Measurements from ENCODE around the gene POLR2L. TPM values are rescaled to one million over a fixed set of nuclear protein-coding genes. Genes with fewer than 3 reads are reported as not detected.

Gene POLR2L
- total and polyA plus RNA-seq, 2 of the 13 experiments (the other 11 are each of a cell fraction or from before 2014, with no cell fraction given) = 104 to 114 TPM

GRCh38 chr11:836700-837099 is 5.6 kb downstream of the POLR2L start:
- Histone ChIP-seq H2AFZ (ENCODE audit: low read length) (no peak overlapping the region), H3K4me1 (ENCODE audit: insufficient read depth, low read length) (peaks cover 73% of the 10 kb centered on the region), H3K27me3 (ENCODE audit: control insufficient read depth in 1 of 2, insufficient read depth in 2 of 2, low read length in 2 of 2) (no peaks in the 10 kb centered on the region), H3K4me3 (replicated peaks in 1 of 3; ENCODE audit: insufficient read depth in 1 of 3, low read depth in 2 of 3, low read length in 3 of 3) (no peak overlapping the region), H3K4me2 (ENCODE audit: low read depth, low read length) (no peak overlapping the region), H3K9ac (ENCODE audit: insufficient read depth, low read depth, low read length) (no peak overlapping the region), H3K79me2 (ENCODE audit: insufficient read depth, low read length) (peaks cover 30% of the 10 kb centered on the region), H4K20me1 (ENCODE audit: insufficient read depth, low read length) (peaks cover 20% of the 10 kb centered on the region; the same call in 1 of the 2 replicates), H3K36me3 (replicated peaks in 1 of 2; ENCODE audit: control insufficient read depth in 1 of 2, insufficient read depth in 2 of 2, low read length in 2 of 2) (peaks cover 9 to 36% of the 10 kb centered on the region in 2 experiments), H3K9me3 (ENCODE audit: low read length) (no peaks in the 10 kb centered on the region), H3K27ac (ENCODE audit: extremely low read length, insufficient read depth, low read length) (no peak overlapping the region)
- TF ChIP-seq AGO2 (optimal IDR thresholded peaks at IDR 0.05; ENCODE audit: low read depth, low read length) = peak; percentile 55
- peak; percentile 23 for TF ChIP-seq AGO1 (IDR thresholded peaks at IDR 0.05; ENCODE audit: low read depth, low read length, poor library complexity, severe bottlenecking)
- 0 out of 2 replicates have a peak, but pooled peaks have one; percentile 15 for TF ChIP-seq POLR2AphosphoS5 (IDR thresholded peaks at IDR 0.05; ENCODE audit: low read depth, low read length)
- TF ChIP-seq POLR2G (IDR thresholded peaks at IDR 0.05; ENCODE audit: low read depth, low read length) = peak; percentile 54; the same call in 1 of the 2 replicates
- TF ChIP-seq RBFOX2 (IDR thresholded peaks at IDR 0.05; ENCODE audit: low read depth, low read length) = peak; percentile 32
- no peak for TF ChIP-seq PHB2 (IDR thresholded peaks at IDR 0.05; ENCODE audit: partially characterized antibody)
- no peak for TF ChIP-seq ZNF607 (CRISPR knock-in tag; IDR thresholded peaks at IDR 0.05; ENCODE audit: borderline replicate concordance)
- TF ChIP-seq ZNF780A (CRISPR knock-in tag; IDR thresholded peaks at IDR 0.05) = 0 out of 2 replicates have a peak, but pooled peaks have one; percentile 33
- DNase-seq (ENCODE audit: low spot score) = no peak
- FAIRE-seq = no peak
- CTCF ChIA-PET (ENCODE audit: low intra/inter-chr PET ratio, low total read pairs) = no interaction called here
- intact Hi-C loops (cut with micrococcal nuclease; ENCODE audit: unreplicated experiment) = no loop called here
- 80% methylated on average over 1 of the region's 9 CpGs for WGBS (ENCODE audit: low lambda C conversion rate)
- no peak for ATAC-seq
- POLR2A ChIA-PET = interaction anchor here (11.1 to 16.1 kb wide), 2 partner anchors 7 to 18 kb away, joined by 141 to 264 read pairs; partner anchors contain the start of genes CD151, CRACR2B and PNPLA2
- BruUV-seq (replicated peaks) = no TSS peak
- in situ Hi-C loops (cut with HindIII; ENCODE audit: extremely low pct_ligation_motif_present, low pct_unique_long_range_greater_than_20kb) = no loop called here

- Histone ChIP-seq H3K9ac (ENCODE audit: insufficient read depth, low read depth, low read length) (no peak overlapping the region), H3K79me2 (ENCODE audit: insufficient read depth, low read length) (peaks cover 26% of the 10 kb centered on the region)
- POLR2A ChIA-PET = interaction anchor here (11.1 to 16.1 kb wide), 2 partner anchors 7 to 17 kb away, joined by 141 to 264 read pairs; partner anchors contain the start of genes CD151, CRACR2B and PNPLA2
Measured at GRCh38 chr11:836274-836673, 6.1 kb downstream of the POLR2L start.

More at GRCh38 chr11:836274-836673, 6.1 kb downstream of the POLR2L start:
- in situ Hi-C loops (cut with HindIII; ENCODE audit: extremely low pct_ligation_motif_present, low pct_unique_long_range_greater_than_20kb) = no loop called here
- WGBS (ENCODE audit: low lambda C conversion rate) = 100% methylated on average over 6 of the region's 14 CpGs
- DNase-seq (ENCODE audit: low spot score) (no peak), FAIRE-seq (no peak), ATAC-seq (no peak)
- no TSS peak for BruUV-seq (replicated peaks)
- H3K4me1 ChIP-seq (ENCODE audit: insufficient read depth, low read length) = peaks cover 75% of the 10 kb centered on the region
- TF ChIP-seq GABPA (IDR thresholded peaks at IDR 0.05; ENCODE audit: low read depth, low read length) = no peak
- no peak for TF ChIP-seq GABPA (CRISPR knock-in tag; IDR thresholded peaks at IDR 0.05; ENCODE audit: low read depth)
- no peak for TF ChIP-seq U2AF2 (IDR thresholded peaks at IDR 0.05; ENCODE audit: low read depth, low read length)
- TF ChIP-seq RBFOX2 (IDR thresholded peaks at IDR 0.05; ENCODE audit: low read depth, low read length) = peak; percentile 63
- no peak for TF ChIP-seq SCMH1 (CRISPR knock-in tag; IDR thresholded peaks at IDR 0.05; ENCODE audit: borderline replicate concordance)
- peak; percentile 51 for TF ChIP-seq AGO2 (optimal IDR thresholded peaks at IDR 0.05; ENCODE audit: low read depth, low read length)
- H4K20me1 ChIP-seq (ENCODE audit: insufficient read depth, low read length) = peaks cover 18% of the 10 kb centered on the region; the same call in 1 of the 2 replicates
- H3K4me2 ChIP-seq (ENCODE audit: low read depth, low read length) = no peak overlapping the region
- H3K9me3 ChIP-seq (ENCODE audit: low read length) = no peaks in the 10 kb centered on the region
- H2AFZ ChIP-seq (ENCODE audit: low read length) = no peak overlapping the region
- CTCF ChIA-PET (ENCODE audit: low intra/inter-chr PET ratio, low total read pairs) = no interaction called here
- H3K27me3 ChIP-seq (ENCODE audit: control insufficient read depth in 1 of 2, insufficient read depth in 2 of 2, low read length in 2 of 2) = no peaks in the 10 kb centered on the region
- H3K4me3 ChIP-seq (replicated peaks in 1 of 3; ENCODE audit: insufficient read depth in 1 of 3, low read depth in 2 of 3, low read length in 3 of 3) = no peak overlapping the region
- intact Hi-C loops (cut with micrococcal nuclease; ENCODE audit: unreplicated experiment) = no loop called here
- H3K27ac ChIP-seq (ENCODE audit: extremely low read length, insufficient read depth, low read length) = no peak overlapping the region
- peaks cover 9 to 36% of the 10 kb centered on the region in 2 experiments for H3K36me3 ChIP-seq (replicated peaks in 1 of 2; ENCODE audit: control insufficient read depth in 1 of 2, insufficient read depth in 2 of 2, low read length in 2 of 2)
